H1 (cell line): Measurements from ENCODE around the gene KPNA6. TPM values are rescaled to one million over a fixed set of nuclear protein-coding genes. Genes with fewer than 3 reads are reported as not detected.

Source experiments
- CTCF ChIA-PET: fragments of 300-600 bp; sonication (Branson Sonifier 250); formaldehyde crosslinking; loops from one replicate; lab custom pipeline; 2021; ENCODE audit not compliant: partially characterized antibody; lab: Charles Lee
- POLR2A ChIA-PET: fragments of 300-600 bp; sonication (Branson Sonifier 250); formaldehyde crosslinking; loops from one replicate; lab custom pipeline; 2021; ENCODE audit warnings: inconsistent platforms; ENCODE audit not compliant: partially characterized antibody; lab: Charles Lee
- DNase-seq, 2 experiments: peaks; one replicate each; pipeline versions ENCODE4 v3.0.0 to v3.0.0-alpha.2; 2010 to 2022; ENCODE audit warnings: low spot score in 2 of 2, low read depth in 1 of 2, mixed read lengths in 1 of 2
- FAIRE-seq: peaks from 2 replicates; lab custom pipeline; 2011; peaks lifted over from hg19 to GRCh38; lab: Jason Lieb, UNC
- H2AFZ ChIP-seq: 2 replicates; pipeline ENCODE4 v1.8.1; 2012; ENCODE audit warnings: low read length, inconsistent platforms
- H2AK5ac ChIP-seq: 2 replicates; pipeline ENCODE4 v1.6.1; 2013; ENCODE audit warnings: low read depth, low read length
- H2BK120ac ChIP-seq: replicated peaks from 2 replicates; pipeline ENCODE3; 2013; ENCODE audit warnings: low read depth, low read length, inconsistent platforms
- H2BK12ac ChIP-seq: 2 replicates; pipeline ENCODE4 v1.6.1; 2013; ENCODE audit warnings: low read depth, low read length
- H2BK15ac ChIP-seq: 2 replicates; pipeline ENCODE4 v1.6.1; 2013; ENCODE audit warnings: low read length
- H2BK20ac ChIP-seq: 2 replicates; pipeline ENCODE4 v1.6.1; 2013; ENCODE audit warnings: low read length
- H2BK5ac ChIP-seq: 2 replicates; pipeline ENCODE4 v1.6.1; 2013; ENCODE audit warnings: low read depth, low read length
- H3K14ac ChIP-seq: 2 replicates; pipeline ENCODE4 v1.6.1; 2013; ENCODE audit warnings: inconsistent platforms; ENCODE audit not compliant: insufficient read length
- H3K18ac ChIP-seq: 2 replicates; pipeline ENCODE4 v1.6.1; 2013; ENCODE audit warnings: low read length; ENCODE audit errors: extremely low read depth
- H3K23ac ChIP-seq: 2 replicates; pipeline ENCODE4 v1.6.1; 2013; ENCODE audit warnings: inconsistent platforms; ENCODE audit not compliant: insufficient read length
- H3K23me2 ChIP-seq: 2 replicates; pipeline ENCODE4 v1.6.1; 2013; ENCODE audit warnings: low read depth, low read length
- H3K27ac ChIP-seq: 2 replicates; pipeline ENCODE4 v1.6.1; 2011; ENCODE audit warnings: low read depth, low read length, inconsistent platforms
- H3K27me3 ChIP-seq, 4 experiments: replicated peaks in 1 of 4; 1 replicate in 1 of 4; 2 replicates in 3 of 4; pipeline versions ENCODE4 v1.6.1 to v1.8.1; 2011 to 2013; ENCODE audit warnings: low read length in 3 of 4, mild to moderate bottlenecking in 3 of 4, inconsistent platforms in 2 of 4, mixed read lengths in 2 of 4, moderate library complexity in 1 of 4; ENCODE audit not compliant: control insufficient read depth in 3 of 4, insufficient read depth in 3 of 4; ENCODE audit errors: extremely low read depth in 1 of 4
- H3K36me3 ChIP-seq, 4 experiments: 2 replicates each; pipeline versions ENCODE4 v1.6.1 to v1.8.1; 2011 to 2013; ENCODE audit warnings: mild to moderate bottlenecking in 4 of 4, low read length in 3 of 4, moderate library complexity in 2 of 4, control low read depth in 1 of 4, inconsistent platforms in 1 of 4; ENCODE audit not compliant: insufficient read depth in 4 of 4, control insufficient read depth in 2 of 4
- H3K4ac ChIP-seq: replicated peaks from 2 replicates; pipeline ENCODE3; 2013; ENCODE audit warnings: low read length, low read depth, mixed read lengths, inconsistent platforms; ENCODE audit not compliant: insufficient read length
- H3K4me1 ChIP-seq, 4 experiments: replicated peaks in 1 of 4; 1 replicate in 1 of 4; 2 replicates in 3 of 4; pipeline versions ENCODE4 v1.6.1 to v1.8.1; 2011 to 2013; ENCODE audit warnings: low read length in 3 of 4, inconsistent platforms in 2 of 4, mixed read lengths in 1 of 4; ENCODE audit not compliant: insufficient read depth in 4 of 4, control insufficient read depth in 3 of 4
- H3K4me2 ChIP-seq, 2 experiments: 2 replicates each; pipeline versions ENCODE4 v1.6.1 to v1.8.1; 2011 to 2013; ENCODE audit warnings: low read depth in 2 of 2, low read length in 2 of 2, control low read depth in 1 of 2, inconsistent platforms in 1 of 2, mild to moderate bottlenecking in 1 of 2; ENCODE audit not compliant: insufficient read depth in 1 of 2
- H3K4me3 ChIP-seq, 4 experiments: fragments of 200-600, 300-600 bp in 1 of 4; sonication (generic), shearing (Covaris generic), sonication (Bioruptor Twin) in 1 of 4; 2 replicates each; pipeline versions ENCODE4 v1.5.1 to v1.8.1; 2011 to 2016; ENCODE audit warnings: low read length in 4 of 4, low read depth in 3 of 4, control low read depth in 2 of 4, inconsistent platforms in 2 of 4, mild to moderate bottlenecking in 2 of 4, mixed read lengths in 1 of 4, moderate library complexity in 1 of 4; ENCODE audit not compliant: insufficient read depth in 2 of 4; ENCODE audit errors: extremely low read depth in 1 of 4
- H3K56ac ChIP-seq: replicated peaks from 2 replicates; pipeline ENCODE3; 2013; ENCODE audit warnings: low read depth, mild to moderate bottlenecking, mixed read lengths, low read length, inconsistent platforms; ENCODE audit not compliant: insufficient read length
- H3K79me1 ChIP-seq: 2 replicates; pipeline ENCODE4 v1.6.1; 2013; ENCODE audit warnings: low read depth, low read length, control low read depth
- H3K79me2 ChIP-seq, 2 experiments: 2 replicates each; pipeline versions ENCODE4 v1.6.1 to v1.8.1; 2012 to 2013; ENCODE audit warnings: low read length in 2 of 2, mild to moderate bottlenecking in 2 of 2, inconsistent platforms in 1 of 2; ENCODE audit not compliant: insufficient read depth in 2 of 2, control insufficient read depth in 1 of 2
- H3K9ac ChIP-seq, 4 experiments: replicated peaks in 1 of 4; 1 replicate in 1 of 4; 2 replicates in 3 of 4; pipeline versions ENCODE4 v1.6.1 to v1.8.1; 2011 to 2013; ENCODE audit warnings: low read depth in 3 of 4, low read length in 3 of 4, control low read depth in 2 of 4, mild to moderate bottlenecking in 2 of 4, moderate library complexity in 2 of 4, inconsistent platforms in 1 of 4; ENCODE audit errors: extremely low read depth in 1 of 4
- H3K9me3 ChIP-seq, 2 experiments: 2 replicates each; pipeline versions ENCODE4 v1.6.1 to v1.8.1; 2012 to 2013; ENCODE audit warnings: mild to moderate bottlenecking in 2 of 2, moderate library complexity in 2 of 2, control low read depth in 1 of 2, inconsistent platforms in 1 of 2, low read depth in 1 of 2, low read length in 1 of 2, mixed read lengths in 1 of 2; ENCODE audit not compliant: insufficient read depth in 2 of 2
- H4K20me1 ChIP-seq, 2 experiments: replicated peaks in 1 of 2; 2 replicates each; pipeline versions ENCODE3 to v1.8.1; 2011 to 2013; ENCODE audit warnings: inconsistent platforms in 2 of 2, low read length in 2 of 2, mild to moderate bottlenecking in 1 of 2; ENCODE audit not compliant: insufficient read depth in 2 of 2, control insufficient read depth in 1 of 2
- H4K5ac ChIP-seq: 2 replicates; pipeline ENCODE4 v1.6.1; 2013; ENCODE audit warnings: low read length, low read depth, mixed read lengths, inconsistent platforms; ENCODE audit not compliant: insufficient read length
- H4K8ac ChIP-seq: 2 replicates; pipeline ENCODE4 v1.8.0; 2013; ENCODE audit warnings: mild to moderate bottlenecking, moderate library complexity, low read length, inconsistent platforms; ENCODE audit not compliant: insufficient read depth; ENCODE audit errors: extremely low read depth
- H4K91ac ChIP-seq: replicated peaks from 2 replicates; pipeline ENCODE3; 2013; ENCODE audit warnings: low read length, mixed read lengths, inconsistent platforms; ENCODE audit not compliant: insufficient read length
- GABPA ChIP-seq: IDR thresholded peaks from 2 replicates; pipeline ENCODE4 v1.6.1; 2011; ENCODE audit warnings: mild to moderate bottlenecking, low read length, moderate library complexity, borderline replicate concordance; ENCODE audit not compliant: insufficient read depth
- POLR2A ChIP-seq, 2 experiments: IDR thresholded peaks; 1 replicate in 1 of 2; 2 replicates in 1 of 2; pipeline ENCODE4 v1.6.1; 2011; ENCODE audit warnings: low read depth in 2 of 2, low read length in 2 of 2, mild to moderate bottlenecking in 2 of 2; ENCODE audit errors: control extremely low read depth in 1 of 2
- SRF ChIP-seq: IDR thresholded peaks from 2 replicates; pipeline ENCODE4 v1.6.1; 2011; ENCODE audit warnings: mild to moderate bottlenecking, low read depth, low read length, moderate library complexity
- polyA plus RNA-seq, 7 experiments: library from polyadenylated mRNA; depleted of rRNA in 3 of 7; stranded (reverse) in 5 of 7; unstranded in 2 of 7; fragments of >200 nt in 5 of 7; fragments of 200-250 nt in 2 of 7; gene quantifications; 1 replicate in 5 of 7; 2 replicates in 1 of 7; 4 replicates in 1 of 7; pipeline versions ENCODE4 v1.2.1 to v1.2.3, GENCODE V29; 2011 to 2013; ENCODE audit warnings: missing spikeins in 2 of 7, mixed read lengths in 2 of 7
- total RNA-seq: library from RNA; stranded (reverse); fragmentation: NEBNext Ultra II Directional; extraction: Animal tissue kit (Norgen Biotek cat#: 25700); gene quantifications from 2 replicates; pipeline ENCODE4 v1.2.1, GENCODE V29; 2021

KPNA6 gene
- total and polyA plus RNA-seq, 2 of the 8 experiments (the other 6 are each of a cell fraction or from before 2014, with no cell fraction given) = 24.2 to 120 TPM

DNA sequence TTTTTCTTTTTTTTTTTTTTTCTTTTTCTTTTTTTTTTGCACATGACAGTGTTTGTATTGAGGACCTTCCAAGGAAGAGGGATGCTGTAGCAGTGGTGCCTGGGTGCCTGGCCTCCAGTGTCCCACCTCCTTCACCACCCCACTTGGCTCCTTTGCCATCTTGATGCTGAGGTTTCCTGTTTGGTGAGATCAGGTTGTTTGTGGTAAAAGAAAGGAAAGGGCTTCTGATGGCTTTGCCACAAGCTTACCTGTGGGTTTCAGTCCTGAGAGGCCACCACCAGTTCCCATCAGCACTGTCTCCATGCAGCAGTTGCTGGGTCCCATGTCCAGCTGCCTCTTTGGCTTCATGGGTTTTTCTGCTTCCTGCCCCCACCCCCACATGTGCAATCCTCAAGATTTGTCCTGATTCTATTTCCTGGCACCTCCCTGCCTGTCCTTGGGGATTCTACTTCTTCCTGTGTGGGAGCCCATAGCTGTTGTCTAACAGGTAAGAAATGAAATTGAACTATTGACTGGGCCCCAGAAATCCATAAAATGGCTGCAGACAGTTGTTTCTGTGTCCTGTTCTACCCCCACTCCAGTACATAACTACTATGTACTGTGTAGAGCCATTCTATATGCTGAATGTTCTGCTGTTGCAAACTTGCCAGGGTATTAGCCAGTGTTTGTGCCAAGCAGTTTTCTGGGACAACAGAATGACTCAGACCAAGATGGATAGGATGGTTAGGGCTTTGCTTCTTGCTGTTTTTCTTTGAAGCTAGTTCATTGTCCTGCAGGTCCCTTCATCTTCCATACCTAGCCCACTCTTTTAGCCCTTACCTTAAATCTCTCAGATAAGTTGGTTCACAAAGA lies 88.3 kb downstream of the KPNA6 start:
- no peak overlapping the region for H2AK5ac ChIP-seq
- H4K5ac ChIP-seq = no peak overlapping the region
- no peak overlapping the region for H3K4me3 ChIP-seq
- no peak overlapping the region for H4K8ac ChIP-seq
- no peak overlapping the region for H3K14ac ChIP-seq
- FAIRE-seq = no peak
- no peak overlapping the region for H4K91ac ChIP-seq
- H2AFZ ChIP-seq = no peak overlapping the region
- no peak overlapping the region for H2BK15ac ChIP-seq
- CTCF ChIA-PET = interaction anchor here (0.6 to 2.4 kb wide), 3 partner anchors 11 to 156 kb away, joined by 3 to 16 read pairs (median 3); no protein-coding TSS in a partner anchor
- H3K79me1 ChIP-seq = 0 out of 2 replicates have a peak, but pooled peaks cover 3% of the 10 kb centered on the region
- no peak for DNase-seq
- H3K27ac ChIP-seq = no peak overlapping the region
- H3K36me3 ChIP-seq = peaks cover 41 to 65% (median 55%) of the 10 kb centered on the region in 4 experiments; a peak in 7 of 8 replicates
- no peak overlapping the region for H3K4ac ChIP-seq
- H3K79me2 ChIP-seq = no peaks in the 10 kb centered on the region
- H3K23ac ChIP-seq = no peak overlapping the region
- H3K9ac ChIP-seq = no peak overlapping the region
- no peak overlapping the region for H3K4me2 ChIP-seq
- H3K18ac ChIP-seq = no peak overlapping the region
- H2BK20ac ChIP-seq = no peak overlapping the region
- H3K4me1 ChIP-seq = peaks cover 10 to 18% (median 12%) of the 10 kb centered on the region in 4 experiments
- no peak overlapping the region for H2BK5ac ChIP-seq
- H4K20me1 ChIP-seq = peaks cover 10 to 12% of the 10 kb centered on the region in 2 experiments
- H2BK12ac ChIP-seq = no peak overlapping the region
- H2BK120ac ChIP-seq = no peak overlapping the region
- H3K9me3 ChIP-seq = no peaks in the 10 kb centered on the region
- peaks cover 7% of the 10 kb centered on the region; the same call in 1 of the 2 replicates for H3K23me2 ChIP-seq
- H3K56ac ChIP-seq = no peak overlapping the region
- POLR2A ChIA-PET = interaction anchor here (0.9 to 21.3 kb wide), 9 partner anchors 12 to 166 kb away, joined by 3 to 332 read pairs (median 5); partner anchors contain the start of genes DCDC2B, FAM229A, IQCC and MARCKSL1
- H3K27me3 ChIP-seq = no peaks in the 10 kb centered on the region
- TF ChIP-seq GABPA (no peak), SRF (no peak), POLR2A (IDR thresholded peaks at IDR 0.05; ENCODE audit: control extremely low read depth in 1 of 2, low read depth in 2 of 2, low read length in 2 of 2) (0 out of 3 replicates have a peak, but pooled peaks of 1 of the 2 experiments have one; percentile 8)
